Measurements from ENCODE around the gene LSAMP. TPM values are rescaled to one million over a fixed set of nuclear protein-coding genes. Genes with fewer than 3 reads are reported as not detected.

The LSAMP gene
- total RNA-seq, 1 donor from 2014 or later: 4.4 TPM

DNA sequence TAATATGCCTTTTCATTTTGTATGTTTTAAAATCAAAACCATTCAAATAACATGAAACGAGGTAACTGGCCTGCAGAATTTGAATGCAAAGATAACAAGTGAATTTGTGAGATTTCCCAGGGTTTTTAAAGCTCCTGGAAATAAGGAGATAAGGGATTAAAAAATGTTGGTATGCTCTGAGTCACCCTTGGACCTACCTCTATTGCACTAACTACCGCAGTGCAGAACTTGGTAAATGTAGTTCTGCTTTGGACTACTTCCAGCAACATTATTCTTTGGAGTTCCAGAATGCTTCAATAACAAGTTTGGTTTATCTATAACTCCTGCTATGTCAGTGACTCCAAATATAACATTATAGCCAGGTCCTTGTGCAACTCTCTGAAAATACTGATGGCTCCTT lies 620.2 kb downstream of the LSAMP start:
- Mint-ChIP-seq H3K27ac (ENCODE audit: unreplicated experiment) (no peak overlapping the region), H3K4me3 (ENCODE audit: unreplicated experiment) (no peak overlapping the region), H3K27me3 (ENCODE audit: unreplicated experiment) (no peaks in the 10 kb centered on the region), H3K36me3 (ENCODE audit: unreplicated experiment) (no peaks in the 10 kb centered on the region), H3K9me3 (ENCODE audit: unreplicated experiment) (no peaks in the 10 kb centered on the region), H3K4me1 (ENCODE audit: unreplicated experiment) (peaks cover 34% of the 10 kb centered on the region)
- TF ChIP-seq, protein P1, sequence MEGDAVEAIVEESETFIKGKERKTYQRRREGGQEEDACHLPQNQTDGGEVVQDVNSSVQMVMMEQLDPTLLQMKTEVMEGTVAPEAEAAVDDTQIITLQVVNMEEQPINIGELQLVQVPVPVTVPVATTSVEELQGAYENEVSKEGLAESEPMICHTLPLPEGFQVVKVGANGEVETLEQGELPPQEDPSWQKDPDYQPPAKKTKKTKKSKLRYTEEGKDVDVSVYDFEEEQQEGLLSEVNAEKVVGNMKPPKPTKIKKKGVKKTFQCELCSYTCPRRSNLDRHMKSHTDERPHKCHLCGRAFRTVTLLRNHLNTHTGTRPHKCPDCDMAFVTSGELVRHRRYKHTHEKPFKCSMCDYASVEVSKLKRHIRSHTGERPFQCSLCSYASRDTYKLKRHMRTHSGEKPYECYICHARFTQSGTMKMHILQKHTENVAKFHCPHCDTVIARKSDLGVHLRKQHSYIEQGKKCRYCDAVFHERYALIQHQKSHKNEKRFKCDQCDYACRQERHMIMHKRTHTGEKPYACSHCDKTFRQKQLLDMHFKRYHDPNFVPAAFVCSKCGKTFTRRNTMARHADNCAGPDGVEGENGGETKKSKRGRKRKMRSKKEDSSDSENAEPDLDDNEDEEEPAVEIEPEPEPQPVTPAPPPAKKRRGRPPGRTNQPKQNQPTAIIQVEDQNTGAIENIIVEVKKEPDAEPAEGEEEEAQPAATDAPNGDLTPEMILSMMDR (IDR thresholded peaks at IDR 0.05): no peak
- no peak for DNase-seq (ENCODE audit: extremely low spot score, unreplicated experiment)

DNA sequence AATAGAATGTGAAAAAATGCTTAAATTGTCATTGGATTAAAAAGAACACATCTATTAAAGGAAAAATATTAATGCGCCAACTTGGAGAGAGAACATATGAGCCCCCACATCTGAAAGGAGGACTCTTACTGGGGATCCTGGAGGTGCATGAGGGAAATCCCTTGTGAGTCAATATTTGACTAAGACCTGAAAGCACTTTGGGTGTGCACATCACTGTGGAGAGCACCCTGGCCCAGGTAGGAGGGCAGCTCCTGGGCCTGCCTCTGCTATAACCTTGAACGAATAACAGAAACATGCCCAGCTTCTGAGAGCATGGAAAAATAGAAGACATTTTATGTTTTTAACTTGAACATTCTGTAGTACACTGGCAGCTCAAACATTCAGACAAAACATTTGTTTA lies 622.2 kb downstream of the LSAMP start:
- Mint-ChIP-seq H3K4me3 (ENCODE audit: unreplicated experiment) (no peak overlapping the region), H3K36me3 (ENCODE audit: unreplicated experiment) (no peaks in the 10 kb centered on the region), H3K4me1 (ENCODE audit: unreplicated experiment) (peaks cover 25% of the 10 kb centered on the region), H3K27ac (ENCODE audit: unreplicated experiment) (no peak overlapping the region), H3K9me3 (ENCODE audit: unreplicated experiment) (no peaks in the 10 kb centered on the region), H3K27me3 (ENCODE audit: unreplicated experiment) (no peaks in the 10 kb centered on the region)
- TF ChIP-seq, protein P1 (IDR thresholded peaks at IDR 0.05): no peak
- DNase-seq (ENCODE audit: extremely low spot score, unreplicated experiment): no peak

DNA sequence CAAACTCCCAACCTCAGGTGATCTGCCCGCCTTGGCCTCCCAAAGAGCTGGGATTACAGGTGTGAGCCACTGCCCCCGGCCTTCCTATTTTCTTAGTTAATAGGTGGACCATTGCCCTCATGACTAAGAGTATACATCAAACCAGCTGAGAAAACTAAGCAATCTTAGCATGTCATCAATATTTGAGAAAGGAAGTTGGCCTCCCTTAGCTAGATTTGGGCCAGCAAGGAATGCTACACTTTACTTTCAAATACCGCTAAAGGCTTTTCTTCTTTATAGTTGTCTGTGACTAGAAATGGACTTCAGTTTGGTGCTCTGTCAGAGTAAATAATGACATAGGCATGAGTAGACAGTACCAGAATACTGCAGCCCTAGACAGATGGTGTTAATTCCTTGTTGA lies 622.7 kb downstream of the LSAMP start:
- Mint-ChIP-seq H3K9me3 (ENCODE audit: unreplicated experiment) (no peaks in the 10 kb centered on the region), H3K27ac (ENCODE audit: unreplicated experiment) (no peak overlapping the region), H3K4me1 (ENCODE audit: unreplicated experiment) (peaks cover 23% of the 10 kb centered on the region), H3K4me3 (ENCODE audit: unreplicated experiment) (no peak overlapping the region), H3K27me3 (ENCODE audit: unreplicated experiment) (no peaks in the 10 kb centered on the region), H3K36me3 (ENCODE audit: unreplicated experiment) (no peaks in the 10 kb centered on the region)
- DNase-seq (ENCODE audit: extremely low spot score, unreplicated experiment): no peak
- TF ChIP-seq, protein P1 (IDR thresholded peaks at IDR 0.05): no peak

DNA sequence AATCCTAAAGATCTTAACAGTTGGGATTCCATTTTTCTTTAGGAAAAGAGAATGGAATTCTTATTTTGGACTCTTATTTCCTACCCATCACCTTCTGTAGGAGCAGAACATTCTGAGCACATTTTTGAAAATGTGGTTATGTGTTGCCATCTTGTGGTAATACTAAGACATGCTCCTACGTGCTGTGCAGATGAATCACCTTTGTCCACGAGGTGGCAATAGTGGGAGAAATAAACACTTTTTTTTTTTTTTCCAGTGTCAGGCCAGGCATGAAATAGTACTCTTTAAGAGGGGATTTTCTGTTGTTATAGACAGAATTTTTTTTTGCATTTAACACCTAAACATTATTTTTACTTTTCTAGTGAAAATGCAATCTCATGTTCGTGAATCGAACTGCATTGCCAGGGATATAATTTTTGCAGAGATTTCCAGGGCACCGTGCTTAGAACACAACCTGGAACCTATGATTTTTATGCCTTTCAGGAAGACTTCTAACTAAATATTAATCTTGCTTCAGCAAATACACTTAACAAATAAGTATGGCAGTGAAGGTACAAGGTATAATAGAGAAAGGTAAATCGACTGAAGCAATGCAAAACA lies 625.4 kb downstream of the LSAMP start:
- Mint-ChIP-seq H3K9me3 (ENCODE audit: unreplicated experiment) (no peaks in the 10 kb centered on the region), H3K4me1 (ENCODE audit: unreplicated experiment) (peaks cover 15% of the 10 kb centered on the region), H3K4me3 (ENCODE audit: unreplicated experiment) (no peak overlapping the region), H3K27me3 (ENCODE audit: unreplicated experiment) (no peaks in the 10 kb centered on the region), H3K36me3 (ENCODE audit: unreplicated experiment) (no peaks in the 10 kb centered on the region), H3K27ac (ENCODE audit: unreplicated experiment) (no peak overlapping the region)
- DNase-seq (ENCODE audit: extremely low spot score, unreplicated experiment): no peak
- TF ChIP-seq, protein P1 (IDR thresholded peaks at IDR 0.05): peak; percentile 99

DNA sequence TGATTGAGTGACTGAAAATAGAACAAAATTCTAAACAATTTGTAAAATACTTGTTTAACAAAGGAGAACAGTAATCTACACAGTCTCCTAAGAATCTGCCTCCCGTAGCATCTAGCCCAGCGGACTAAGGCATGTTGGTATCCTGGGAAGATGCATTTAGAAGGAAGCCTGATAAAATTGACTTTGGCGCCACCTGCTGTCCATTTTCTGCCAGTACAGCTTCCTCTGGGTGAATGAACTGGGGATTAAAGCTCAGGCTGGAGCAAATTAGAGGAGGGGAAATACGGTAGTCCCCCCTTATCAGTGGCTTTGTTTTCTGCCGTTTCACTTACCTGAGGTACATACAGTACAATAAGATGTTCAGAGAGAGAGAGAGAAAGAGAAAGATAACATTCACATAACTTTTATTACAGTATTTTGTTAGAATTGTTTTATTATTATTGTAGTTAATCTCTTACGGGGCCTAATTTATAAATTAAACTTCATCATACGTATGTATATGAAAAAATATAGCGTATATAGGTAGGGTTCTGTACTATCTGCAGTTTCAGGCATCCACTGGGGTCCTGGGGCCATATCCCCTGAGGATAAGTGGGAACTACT lies 630.4 kb downstream of the LSAMP start:
- Mint-ChIP-seq H3K9me3 (ENCODE audit: unreplicated experiment) (no peaks in the 10 kb centered on the region), H3K4me3 (ENCODE audit: unreplicated experiment) (no peak overlapping the region), H3K4me1 (ENCODE audit: unreplicated experiment) (peaks cover 6% of the 10 kb centered on the region), H3K36me3 (ENCODE audit: unreplicated experiment) (peaks cover 1% of the 10 kb centered on the region), H3K27ac (ENCODE audit: unreplicated experiment) (no peak overlapping the region), H3K27me3 (ENCODE audit: unreplicated experiment) (no peaks in the 10 kb centered on the region)
- DNase-seq (ENCODE audit: extremely low spot score, unreplicated experiment): peak; percentile 89
- TF ChIP-seq, protein P1 (IDR thresholded peaks at IDR 0.05): peak; percentile 93

All from osteocyte (in vitro differentiated cells).